Mesothelial cell of epicardium (in vitro differentiated cells): ENCODE measurements around the gene HIGD1B. TPM values are rescaled to one million over a fixed set of nuclear protein-coding genes. Genes with fewer than 3 reads are reported as not detected.
A peak's percentile ranks its signal among the peaks of the same experiment; 100 is the strongest.

Source experiments
- DNase-seq, 2 experiments: peaks; one replicate each; pipeline ENCODE4 v3.0.0; 2021; ENCODE audit warnings: low spot score in 2 of 2; ENCODE audit not compliant: unreplicated experiment in 2 of 2
- H3K27ac Mint-ChIP-seq: 2 replicates; pipeline ENCODE4 v1.8.0; 2021; ENCODE audit warnings: mixed read lengths
- H3K27me3 Mint-ChIP-seq: 2 replicates; pipeline ENCODE4 v1.8.0; 2021; ENCODE audit warnings: low read depth, mixed read lengths
- H3K36me3 Mint-ChIP-seq: 2 replicates; pipeline ENCODE4 v1.8.0; 2021; ENCODE audit warnings: mixed read lengths
- H3K4me1 Mint-ChIP-seq: 2 replicates; pipeline ENCODE4 v1.8.0; 2021; ENCODE audit warnings: mixed read lengths
- H3K4me3 Mint-ChIP-seq: 2 replicates; pipeline ENCODE4 v1.8.0; 2021; ENCODE audit warnings: mild to moderate bottlenecking, moderate library complexity, mixed read lengths
- H3K9me3 Mint-ChIP-seq: 2 replicates; pipeline ENCODE4 v1.8.0; 2021; ENCODE audit warnings: mixed read lengths
- CTCF ChIP-seq: fragments of 200-600 bp; sonication (generic); IDR thresholded peaks from one replicate; pipeline ENCODE4 v1.5.0; 2021; ENCODE audit warnings: antibody characterized with exemption; ENCODE audit not compliant: unreplicated experiment
- total RNA-seq: library from RNA; stranded (reverse); gene quantifications from 3 replicates; pipeline ENCODE4 v1.2.1, GENCODE V29; 2021

HIGD1B gene
- total RNA-seq, 1 donor from 2014 or later = not detected

- no peaks in the 10 kb centered on the region for H3K9me3 Mint-ChIP-seq
- DNase-seq = no peak
- H3K27ac Mint-ChIP-seq = no peak overlapping the region
- H3K4me3 Mint-ChIP-seq = no peak overlapping the region
- H3K27me3 Mint-ChIP-seq = no peaks in the 10 kb centered on the region
- H3K4me1 Mint-ChIP-seq = no peaks in the 10 kb centered on the region
- peaks cover 41% of the 10 kb centered on the region for H3K36me3 Mint-ChIP-seq
- TF ChIP-seq CTCF = no peak
These were observed 23.9 kb downstream of the HIGD1B start for GRCh38 chr17:44871556-44871955.

- H3K9me3 Mint-ChIP-seq = no peaks in the 10 kb centered on the region
- no peak overlapping the region for H3K4me3 Mint-ChIP-seq
- H3K27ac Mint-ChIP-seq = no peak overlapping the region
- no peaks in the 10 kb centered on the region for H3K4me1 Mint-ChIP-seq
- peaks cover 45% of the 10 kb centered on the region for H3K36me3 Mint-ChIP-seq
- H3K27me3 Mint-ChIP-seq = no peaks in the 10 kb centered on the region
- DNase-seq = no peak
- no peak for TF ChIP-seq CTCF
These were observed 24.6 kb downstream of the HIGD1B start for GRCh38 chr17:44872131-44872768.

GRCh38 chr17:44875761-44876160, 28.1 kb downstream of the HIGD1B start:
- H3K27ac Mint-ChIP-seq = no peak overlapping the region

DNA sequence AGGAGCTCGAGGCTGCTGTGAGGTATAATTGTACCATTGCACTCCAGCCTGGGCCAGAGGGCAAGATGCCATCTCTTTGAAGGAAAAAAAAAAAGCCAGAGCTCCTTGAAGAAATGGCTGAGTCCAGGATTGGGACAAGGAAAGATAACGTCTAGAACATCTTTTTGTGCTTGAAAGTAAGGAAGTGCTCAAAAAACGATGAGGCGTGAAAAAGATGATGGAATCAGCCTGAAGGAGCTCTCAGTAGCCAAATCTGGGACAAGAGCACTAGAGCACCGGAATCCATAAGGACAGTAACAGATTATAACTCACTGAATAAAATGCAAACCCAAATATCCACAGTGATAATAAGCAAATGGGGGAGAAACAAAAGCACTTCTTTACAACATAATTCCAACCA, 29.4 kb downstream of the HIGD1B start:
- H3K4me1 Mint-ChIP-seq = no peaks in the 10 kb centered on the region
- no peak for TF ChIP-seq CTCF
- DNase-seq = no peak
- no peaks in the 10 kb centered on the region for H3K9me3 Mint-ChIP-seq
- peaks cover 35% of the 10 kb centered on the region for H3K36me3 Mint-ChIP-seq
- no peaks in the 10 kb centered on the region for H3K27me3 Mint-ChIP-seq
- no peak overlapping the region for H3K4me3 Mint-ChIP-seq
- no peak overlapping the region for H3K27ac Mint-ChIP-seq

More at GRCh38 chr17:44875761-44876160, 28.1 kb downstream of the HIGD1B start:
- Mint-ChIP-seq H3K27me3 (no peaks in the 10 kb centered on the region), H3K9me3 (no peaks in the 10 kb centered on the region), H3K36me3 (peaks cover 38% of the 10 kb centered on the region), H3K4me3 (no peak overlapping the region), H3K4me1 (no peaks in the 10 kb centered on the region)
- no peak for TF ChIP-seq CTCF
- no peak for DNase-seq

DNA sequence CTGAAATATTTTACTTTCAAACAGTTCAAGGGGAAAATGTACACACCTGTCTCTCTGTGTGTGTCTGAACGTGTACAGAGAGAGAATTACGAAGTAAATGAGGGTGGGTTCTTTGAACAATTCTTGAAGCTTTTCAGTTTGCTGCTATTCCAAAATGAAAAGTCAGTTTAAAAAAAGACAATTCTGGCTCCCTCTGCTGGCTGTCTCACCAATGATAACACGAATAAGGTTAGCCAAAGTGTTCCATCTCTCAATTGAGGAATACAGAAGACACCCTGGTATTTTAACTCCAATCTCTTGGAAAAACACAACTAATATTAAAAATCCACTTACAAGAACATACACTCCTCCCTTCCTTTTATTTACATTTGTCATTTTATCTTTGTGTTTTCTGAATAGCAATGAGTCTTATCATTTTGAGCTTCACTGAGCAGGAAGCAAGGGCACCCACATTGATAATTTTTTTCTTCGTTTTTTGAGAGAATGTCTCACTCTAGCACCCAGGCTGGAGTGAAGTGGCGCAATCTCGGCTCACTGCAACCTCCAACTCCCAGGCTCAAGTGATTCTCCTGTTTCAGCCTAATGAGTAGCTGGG, 31.0 kb downstream of the HIGD1B start:
- Mint-ChIP-seq H3K9me3 (no peaks in the 10 kb centered on the region), H3K4me1 (no peaks in the 10 kb centered on the region), H3K27me3 (no peaks in the 10 kb centered on the region), H3K4me3 (no peak overlapping the region), H3K36me3 (peaks cover 40% of the 10 kb centered on the region), H3K27ac (no peak overlapping the region)
- no peak for DNase-seq
- TF ChIP-seq CTCF = peak; percentile 53
